GM12878 (cell line): ENCODE results near the gene OR4E2. TPM values are rescaled to one million over a fixed set of nuclear protein-coding genes. Genes with fewer than 3 reads are reported as not detected.

Source experiments
- ATAC-seq: fragments of 200-7000 bp; cut with Tn5 transposase; 3 replicates; pipeline ENCODE4 v1.9.1; 2020; ENCODE audit warnings: mild to moderate bottlenecking, moderate library complexity
- BruUV-seq: library from RNA; stranded (reverse); fragments of 400-500 nt; replicated peaks from 2 replicates; lab custom pipeline; 2021; lab: Mats Ljungman, UMichigan
- CTCF ChIA-PET: fragments of 300-600 bp; sonication (Branson Sonifier 250); formaldehyde crosslinking; extraction: SDS; loops from one replicate; lab custom pipeline; 2021; ENCODE audit warnings: inconsistent platforms; lab: Yijun Ruan, JAX
- POLR2A ChIA-PET: fragments of 350-600 bp; formaldehyde crosslinking; extraction: SDS; loops from one replicate; lab custom pipeline; 2021; ENCODE audit warnings: inconsistent platforms; lab: Charles Lee
- RAD21 ChIA-PET: fragments of 300-600 bp; sonication (Branson Sonifier 250); formaldehyde crosslinking; loops from one replicate; lab custom pipeline; 2023; ENCODE audit warnings: antibody characterized with exemption; ENCODE audit not compliant: unreplicated experiment; lab: Charles Lee
- SMC1A ChIA-PET: fragments of 300-600 bp; sonication (Branson Sonifier 250); formaldehyde crosslinking; loops from one replicate; lab custom pipeline; 2023; ENCODE audit not compliant: unreplicated experiment, uncharacterized antibody; lab: Charles Lee
- DNase-seq: peaks from one replicate; pipeline ENCODE4 v3.0.0-alpha.2; 2011; ENCODE audit warnings: low read depth, low spot score
- FAIRE-seq: peaks from 3 replicates; lab custom pipeline; 2011; peaks lifted over from hg19 to GRCh38; lab: Jason Lieb, UNC
- H2AFZ ChIP-seq: 2 replicates; pipeline ENCODE4 v1.6.0; 2011; ENCODE audit warnings: low read depth, low read length, control low read depth; ENCODE audit not compliant: control insufficient read depth
- H3K27ac ChIP-seq: 2 replicates; pipeline ENCODE4 v1.5.1; 2011; ENCODE audit warnings: control low read depth; ENCODE audit not compliant: control insufficient read depth, insufficient read depth
- H3K27me3 ChIP-seq, 2 experiments: replicated peaks in 1 of 2; 2 replicates each; pipeline versions ENCODE4 v1.6.0 to v1.6.1; 2011; ENCODE audit warnings: low read length in 1 of 2; ENCODE audit not compliant: control insufficient read depth in 2 of 2, insufficient read depth in 2 of 2
- H3K36me3 ChIP-seq, 2 experiments: 2 replicates each; pipeline ENCODE4 v1.5.1; 2011; ENCODE audit warnings: low read length in 1 of 2; ENCODE audit not compliant: control insufficient read depth in 2 of 2, insufficient read depth in 2 of 2
- H3K4me1 ChIP-seq: 2 replicates; pipeline ENCODE4 v1.6.1; 2011; ENCODE audit warnings: mild to moderate bottlenecking, low read length, moderate library complexity, mixed read lengths; ENCODE audit not compliant: control insufficient read depth, insufficient read depth
- H3K4me2 ChIP-seq: 2 replicates; pipeline ENCODE4 v1.6.0; 2011; ENCODE audit warnings: control low read depth; ENCODE audit not compliant: control insufficient read depth, insufficient read depth
- H3K4me3 ChIP-seq: fragments of 200-600 bp; sonication (generic); 2 replicates; pipeline ENCODE4 v1.5.1; 2016
- H3K79me2 ChIP-seq: 2 replicates; pipeline ENCODE4 v1.6.0; 2011; ENCODE audit warnings: low read length; ENCODE audit not compliant: control insufficient read depth, insufficient read depth
- H3K9ac ChIP-seq: 2 replicates; pipeline ENCODE4 v1.8.0; 2011; ENCODE audit warnings: low read length, control low read depth, mixed read lengths; ENCODE audit not compliant: control insufficient read depth, insufficient read depth
- H3K9me3 ChIP-seq: replicated peaks from 3 replicates; pipeline ENCODE4 v1.5.1; 2011; ENCODE audit warnings: mild to moderate bottlenecking, low read length; ENCODE audit not compliant: control insufficient read depth, insufficient read depth
- H4K20me1 ChIP-seq: 2 replicates; pipeline ENCODE4 v1.6.0; 2011; ENCODE audit not compliant: control insufficient read depth, insufficient read depth
- BRCA1 ChIP-seq: IDR thresholded peaks from 2 replicates; pipeline ENCODE4 v1.6.1; 2011; ENCODE audit warnings: low read depth, low read length, improper control_type of control experiment
- CBX3 ChIP-seq: fragments of 200-600 bp; sonication (generic); IDR thresholded peaks from 2 replicates; pipeline ENCODE4 v1.6.1; 2016; ENCODE audit warnings: low read depth, borderline replicate concordance
- CBX5 ChIP-seq: sonication (generic); IDR thresholded peaks from 2 replicates; pipeline ENCODE4 v1.6.1; 2016; ENCODE audit warnings: low read depth, moderate library complexity, mild to moderate bottlenecking, inconsistent platforms
- E2F4 ChIP-seq: IDR thresholded peaks from 2 replicates; pipeline ENCODE4 v1.6.1; 2012; ENCODE audit warnings: low read depth, low read length, improper control_type of control experiment
- GATAD2B ChIP-seq: fragments of 450-650 bp; conservative IDR thresholded peaks from 2 replicates; pipeline ENCODE4 v1.6.1; 2017; ENCODE audit warnings: low read depth, mild to moderate bottlenecking, moderate library complexity
- HCFC1 ChIP-seq: fragments of 150-350 bp; IDR thresholded peaks from 2 replicates; pipeline ENCODE4 v1.6.1; 2014; ENCODE audit warnings: low read length
- MEF2B ChIP-seq: fragments of 450-650 bp; IDR thresholded peaks from 2 replicates; pipeline ENCODE4 v1.6.1; 2018; ENCODE audit warnings: mild to moderate bottlenecking, moderate library complexity; ENCODE audit not compliant: partially characterized antibody, poor library complexity, severe bottlenecking
- NFYB ChIP-seq: IDR thresholded peaks from 2 replicates; pipeline ENCODE4 v1.6.1; 2011; ENCODE audit warnings: low read depth, mild to moderate bottlenecking, low read length, improper control_type of control experiment, moderate library complexity; ENCODE audit not compliant: insufficient read depth
- ZNF622 ChIP-seq: fragments of 450-650 bp; IDR thresholded peaks from 2 replicates; pipeline ENCODE4 v1.6.1; 2017; ENCODE audit warnings: mild to moderate bottlenecking, inconsistent platforms
- WGBS: methylation state at CpG from one replicate; pipeline ENCODE4 v1.1.6; 2016; ENCODE audit warnings: low lambda C conversion rate; ENCODE audit not compliant: insufficient replicate concordance, insufficient coverage; ENCODE audit errors: missing lambda C conversion rate; 5-methylcytosine and 5-hydroxymethylcytosine counted together
- in situ Hi-C: fragments of 300-500 bp; cut with MboI; formaldehyde crosslinking; loops from 9 replicates; pipeline ENCODE4 v1.14.3; 2018; ENCODE audit warnings: mixed read lengths
- intact Hi-C: fragments of 100-400 bp; cut with micrococcal nuclease; formaldehyde crosslinking; loops from one replicate; pipeline ENCODE4 v1.14.2; 2022; ENCODE audit not compliant: unreplicated experiment
- polyA plus RNA-seq, 11 experiments: library from polyadenylated mRNA; depleted of rRNA in 4 of 11; unstranded in 6 of 11; stranded (reverse) in 5 of 11; fragments of >200 nt; fragmentation: Nextera tagmentation in 4 of 11; fragmentation: Illumina TruSeq in 1 of 11; extraction: Ambion mirVana in 4 of 11; extraction: Trizol in 1 of 11; gene quantifications; 1 replicate in 1 of 11; 2 replicates in 10 of 11; pipeline versions ENCODE4 v1.2.1 to v1.2.3, GENCODE V29; 2011 to 2016; ENCODE audit warnings: inconsistent platforms in 2 of 11, missing spikeins in 2 of 11, low read depth in 1 of 11
- total RNA-seq, 4 experiments: library from RNA; depleted of rRNA in 3 of 4; stranded (reverse); fragments of >200 nt in 3 of 4; fragmentation: Illumina TruSeq in 1 of 4; extraction: Trizol in 1 of 4; gene quantifications; 2 replicates each; pipeline versions ENCODE4 v1.2.1 to v1.2.3, GENCODE V29; 2013 to 2021
- TF ChIP-seq, protein P1 (sequence below): fragments of 450-650 bp; conservative IDR thresholded peaks from 2 replicates; pipeline ENCODE4 v1.6.1; 2017; ENCODE audit warnings: mild to moderate bottlenecking, moderate library complexity
- TF ChIP-seq, protein P2 (sequence below): IDR thresholded peaks from 2 replicates; pipeline ENCODE4 v1.6.1; 2012; ENCODE audit warnings: mild to moderate bottlenecking, low read depth, low read length
- TF ChIP-seq, protein P3 (sequence below): fragments of 450-650 bp; IDR thresholded peaks from 2 replicates; pipeline ENCODE4 v1.6.1; 2017; ENCODE audit warnings: antibody characterized with exemption, mild to moderate bottlenecking, moderate library complexity

Gene OR4E2
- total and polyA plus RNA-seq, 10 of the 15 experiments (the other 5 are each of a cell fraction or from before 2014, with no cell fraction given) = not detected

- no peak for TF ChIP-seq NFYB
- TF ChIP-seq, protein P1, sequence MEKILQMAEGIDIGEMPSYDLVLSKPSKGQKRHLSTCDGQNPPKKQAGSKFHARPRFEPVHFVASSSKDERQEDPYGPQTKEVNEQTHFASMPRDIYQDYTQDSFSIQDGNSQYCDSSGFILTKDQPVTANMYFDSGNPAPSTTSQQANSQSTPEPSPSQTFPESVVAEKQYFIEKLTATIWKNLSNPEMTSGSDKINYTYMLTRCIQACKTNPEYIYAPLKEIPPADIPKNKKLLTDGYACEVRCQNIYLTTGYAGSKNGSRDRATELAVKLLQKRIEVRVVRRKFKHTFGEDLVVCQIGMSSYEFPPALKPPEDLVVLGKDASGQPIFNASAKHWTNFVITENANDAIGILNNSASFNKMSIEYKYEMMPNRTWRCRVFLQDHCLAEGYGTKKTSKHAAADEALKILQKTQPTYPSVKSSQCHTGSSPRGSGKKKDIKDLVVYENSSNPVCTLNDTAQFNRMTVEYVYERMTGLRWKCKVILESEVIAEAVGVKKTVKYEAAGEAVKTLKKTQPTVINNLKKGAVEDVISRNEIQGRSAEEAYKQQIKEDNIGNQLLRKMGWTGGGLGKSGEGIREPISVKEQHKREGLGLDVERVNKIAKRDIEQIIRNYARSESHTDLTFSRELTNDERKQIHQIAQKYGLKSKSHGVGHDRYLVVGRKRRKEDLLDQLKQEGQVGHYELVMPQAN = no peak
These were observed 45.9 kb downstream of the OR4E2 start (continued) for GRCh38 chr14:21699551-21699950.

GRCh38 chr14:21702316-21702715 is 48.7 kb downstream of the OR4E2 start:
- ATAC-seq (no peak), DNase-seq (no peak), FAIRE-seq (no peak)
- no peak overlapping the region for H3K4me2 ChIP-seq
- no peaks in the 10 kb centered on the region for H3K36me3 ChIP-seq
- H2AFZ ChIP-seq = no peak overlapping the region
- 5% methylated on average over 2 of the region's 2 CpGs for WGBS
- H3K4me3 ChIP-seq = no peak overlapping the region
- CTCF ChIA-PET = interaction anchor here (2.6 kb wide), 1 partner anchor 9 kb away, joined by 13 read pairs; no protein-coding TSS in a partner anchor
- no peaks in the 10 kb centered on the region for H4K20me1 ChIP-seq
- BruUV-seq = no TSS peak
- no peaks in the 10 kb centered on the region for H3K79me2 ChIP-seq
- in situ Hi-C loops (no loop called here), intact Hi-C loops (no loop called here)
- no peaks in the 10 kb centered on the region for H3K4me1 ChIP-seq
- no peak overlapping the region for H3K27ac ChIP-seq
- RAD21 ChIA-PET = no interaction called here
- SMC1A ChIA-PET = interaction anchor here (0.6 to 1.0 kb wide), 2 partner anchors 8 to 1888 kb away, joined by 3 read pairs; no protein-coding TSS in a partner anchor
- no peak for TF ChIP-seq CBX3
- no peak for TF ChIP-seq E2F4
- TF ChIP-seq, protein P2, sequence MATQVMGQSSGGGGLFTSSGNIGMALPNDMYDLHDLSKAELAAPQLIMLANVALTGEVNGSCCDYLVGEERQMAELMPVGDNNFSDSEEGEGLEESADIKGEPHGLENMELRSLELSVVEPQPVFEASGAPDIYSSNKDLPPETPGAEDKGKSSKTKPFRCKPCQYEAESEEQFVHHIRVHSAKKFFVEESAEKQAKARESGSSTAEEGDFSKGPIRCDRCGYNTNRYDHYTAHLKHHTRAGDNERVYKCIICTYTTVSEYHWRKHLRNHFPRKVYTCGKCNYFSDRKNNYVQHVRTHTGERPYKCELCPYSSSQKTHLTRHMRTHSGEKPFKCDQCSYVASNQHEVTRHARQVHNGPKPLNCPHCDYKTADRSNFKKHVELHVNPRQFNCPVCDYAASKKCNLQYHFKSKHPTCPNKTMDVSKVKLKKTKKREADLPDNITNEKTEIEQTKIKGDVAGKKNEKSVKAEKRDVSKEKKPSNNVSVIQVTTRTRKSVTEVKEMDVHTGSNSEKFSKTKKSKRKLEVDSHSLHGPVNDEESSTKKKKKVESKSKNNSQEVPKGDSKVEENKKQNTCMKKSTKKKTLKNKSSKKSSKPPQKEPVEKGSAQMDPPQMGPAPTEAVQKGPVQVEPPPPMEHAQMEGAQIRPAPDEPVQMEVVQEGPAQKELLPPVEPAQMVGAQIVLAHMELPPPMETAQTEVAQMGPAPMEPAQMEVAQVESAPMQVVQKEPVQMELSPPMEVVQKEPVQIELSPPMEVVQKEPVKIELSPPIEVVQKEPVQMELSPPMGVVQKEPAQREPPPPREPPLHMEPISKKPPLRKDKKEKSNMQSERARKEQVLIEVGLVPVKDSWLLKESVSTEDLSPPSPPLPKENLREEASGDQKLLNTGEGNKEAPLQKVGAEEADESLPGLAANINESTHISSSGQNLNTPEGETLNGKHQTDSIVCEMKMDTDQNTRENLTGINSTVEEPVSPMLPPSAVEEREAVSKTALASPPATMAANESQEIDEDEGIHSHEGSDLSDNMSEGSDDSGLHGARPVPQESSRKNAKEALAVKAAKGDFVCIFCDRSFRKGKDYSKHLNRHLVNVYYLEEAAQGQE = no peak
- TF ChIP-seq CBX5 = no peak
- TF ChIP-seq, protein P3, sequence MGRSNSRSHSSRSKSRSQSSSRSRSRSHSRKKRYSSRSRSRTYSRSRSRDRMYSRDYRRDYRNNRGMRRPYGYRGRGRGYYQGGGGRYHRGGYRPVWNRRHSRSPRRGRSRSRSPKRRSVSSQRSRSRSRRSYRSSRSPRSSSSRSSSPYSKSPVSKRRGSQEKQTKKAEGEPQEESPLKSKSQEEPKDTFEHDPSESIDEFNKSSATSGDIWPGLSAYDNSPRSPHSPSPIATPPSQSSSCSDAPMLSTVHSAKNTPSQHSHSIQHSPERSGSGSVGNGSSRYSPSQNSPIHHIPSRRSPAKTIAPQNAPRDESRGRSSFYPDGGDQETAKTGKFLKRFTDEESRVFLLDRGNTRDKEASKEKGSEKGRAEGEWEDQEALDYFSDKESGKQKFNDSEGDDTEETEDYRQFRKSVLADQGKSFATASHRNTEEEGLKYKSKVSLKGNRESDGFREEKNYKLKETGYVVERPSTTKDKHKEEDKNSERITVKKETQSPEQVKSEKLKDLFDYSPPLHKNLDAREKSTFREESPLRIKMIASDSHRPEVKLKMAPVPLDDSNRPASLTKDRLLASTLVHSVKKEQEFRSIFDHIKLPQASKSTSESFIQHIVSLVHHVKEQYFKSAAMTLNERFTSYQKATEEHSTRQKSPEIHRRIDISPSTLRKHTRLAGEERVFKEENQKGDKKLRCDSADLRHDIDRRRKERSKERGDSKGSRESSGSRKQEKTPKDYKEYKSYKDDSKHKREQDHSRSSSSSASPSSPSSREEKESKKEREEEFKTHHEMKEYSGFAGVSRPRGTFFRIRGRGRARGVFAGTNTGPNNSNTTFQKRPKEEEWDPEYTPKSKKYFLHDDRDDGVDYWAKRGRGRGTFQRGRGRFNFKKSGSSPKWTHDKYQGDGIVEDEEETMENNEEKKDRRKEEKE = no peak
- no peak for TF ChIP-seq MEF2B
- no peak for TF ChIP-seq HCFC1
- no peak for TF ChIP-seq GATAD2B
- TF ChIP-seq ZNF622 = no peak
- TF ChIP-seq BRCA1 = no peak
- no peaks in the 10 kb centered on the region for H3K9me3 ChIP-seq
- no peaks in the 10 kb centered on the region for H3K27me3 ChIP-seq
- POLR2A ChIA-PET = no interaction called here
- no peak overlapping the region for H3K9ac ChIP-seq
